Activated CD4-positive, alpha-beta T cell treated with anti-CD3 and anti-CD28 coated beads, Interleukin-2, amount 10 ng/mL, durations not matched to agents 24 days and 14 days (primary cell): Measurements from ENCODE around the gene DNMT1. TPM values are rescaled to one million over a fixed set of nuclear protein-coding genes. Genes with fewer than 3 reads are reported as not detected.
"Not testable (repeated sequence)": the region's sequence is repeated elsewhere in the genome, so short reads cannot be mapped to it uniquely, and the experiment has no call there.

Experiments used
- DNase-seq: peaks from one replicate; pipeline ENCODE4 v3.0.0; 2022
- H3K27ac Mint-ChIP-seq: one replicate; pipeline ENCODE4 v1.8.0; 2022; ENCODE audit warnings: mild to moderate bottlenecking, mixed read lengths
- H3K27me3 Mint-ChIP-seq: one replicate; pipeline ENCODE4 v1.8.0; 2022; ENCODE audit warnings: mixed read lengths
- H3K36me3 Mint-ChIP-seq: one replicate; pipeline ENCODE4 v1.8.0; 2022; ENCODE audit warnings: low read depth, mild to moderate bottlenecking, mixed read lengths
- H3K4me1 Mint-ChIP-seq: one replicate; pipeline ENCODE4 v1.8.0; 2021; ENCODE audit warnings: mixed read lengths
- H3K4me3 Mint-ChIP-seq: one replicate; pipeline ENCODE4 v1.8.0; 2022; ENCODE audit warnings: mild to moderate bottlenecking, moderate library complexity, mixed read lengths
- H3K9me3 Mint-ChIP-seq: one replicate; pipeline ENCODE4 v1.8.0; 2021; ENCODE audit warnings: mixed read lengths
- intact Hi-C: fragments of 100-400 bp; cut with micrococcal nuclease; formaldehyde crosslinking; loops from one replicate; pipeline ENCODE4 v1.15.1; 2023
- total RNA-seq: library from RNA; stranded (reverse); gene quantifications from 2 replicates; pipeline ENCODE4 v1.2.3, GENCODE V29; 2022

Gene DNMT1
- total RNA-seq, 1 donor from 2014 or later, result 414 TPM

- H3K4me3 Mint-ChIP-seq, result no peak overlapping the region
- H3K27ac Mint-ChIP-seq, result no peak overlapping the region
- peaks cover 2% of the 10 kb centered on the region for H3K27me3 Mint-ChIP-seq
- intact Hi-C loops, result no loop called here
- H3K36me3 Mint-ChIP-seq, result no peaks in the 10 kb centered on the region
- DNase-seq, result no peak
- peaks cover 6% of the 10 kb centered on the region for H3K9me3 Mint-ChIP-seq
- H3K4me1 Mint-ChIP-seq, result no peaks in the 10 kb centered on the region
Measured at GRCh38 chr19:10209315-10209714, 14.6 kb upstream of the DNMT1 start.

- H3K4me3 Mint-ChIP-seq, result no peak overlapping the region
- H3K9me3 Mint-ChIP-seq, result peaks cover 6% of the 10 kb centered on the region
- intact Hi-C loops, result no loop called here
- no peaks in the 10 kb centered on the region for H3K4me1 Mint-ChIP-seq
- H3K36me3 Mint-ChIP-seq, result no peaks in the 10 kb centered on the region
- no peak overlapping the region for H3K27ac Mint-ChIP-seq
- no peak for DNase-seq
- H3K27me3 Mint-ChIP-seq, result peaks cover 2% of the 10 kb centered on the region
Measured at GRCh38 chr19:10207026-10207425, 12.3 kb upstream of the DNMT1 start.

GRCh38 chr19:10206226-10206885 is 11.6 kb upstream of the DNMT1 start:
- no peak overlapping the region for H3K27ac Mint-ChIP-seq
- peaks cover 2% of the 10 kb centered on the region for H3K27me3 Mint-ChIP-seq
- intact Hi-C loops, result no loop called here

GRCh38 chr19:10205636-10206035 is 10.9 kb upstream of the DNMT1 start:
- Mint-ChIP-seq H3K4me1 (no peaks in the 10 kb centered on the region), H3K9me3 (peaks cover 6% of the 10 kb centered on the region), H3K27ac (no peak overlapping the region), H3K4me3 (no peak overlapping the region), H3K36me3 (no peaks in the 10 kb centered on the region), H3K27me3 (peaks cover 2% of the 10 kb centered on the region)
- intact Hi-C loops, result no loop called here
- DNase-seq, result no peak

More at GRCh38 chr19:10206226-10206885, 11.6 kb upstream of the DNMT1 start:
- DNase-seq, result no peak
- H3K4me1 Mint-ChIP-seq, result no peaks in the 10 kb centered on the region
- peaks cover 6% of the 10 kb centered on the region for H3K9me3 Mint-ChIP-seq
- H3K36me3 Mint-ChIP-seq, result no peaks in the 10 kb centered on the region
- no peak overlapping the region for H3K4me3 Mint-ChIP-seq

- Mint-ChIP-seq H3K36me3 (no peaks in the 10 kb centered on the region), H3K27me3 (no peaks in the 10 kb centered on the region), H3K9me3 (peaks cover 6% of the 10 kb centered on the region), H3K27ac (no peak overlapping the region), H3K4me1 (peaks cover 8% of the 10 kb centered on the region), H3K4me3 (no peak overlapping the region)
- intact Hi-C loops, result no loop called here
- no peak for DNase-seq
Measured at GRCh38 chr19:10203686-10204085, 8.9 kb upstream of the DNMT1 start.

- Mint-ChIP-seq H3K27ac (peak overlapping the region; percentile 48), H3K4me1 (peaks cover 11% of the 10 kb centered on the region), H3K4me3 (no peak overlapping the region), H3K9me3 (no peaks in the 10 kb centered on the region), H3K36me3 (no peaks in the 10 kb centered on the region), H3K27me3 (no peaks in the 10 kb centered on the region)
- intact Hi-C loops, result no loop called here
- DNase-seq, result no peak
Measured at GRCh38 chr19:10201176-10201575, 6.4 kb upstream of the DNMT1 start.

GRCh38 chr19:10200101-10200500 is 5.3 kb upstream of the DNMT1 start:
- DNase-seq, H3K9me3 Mint-ChIP-seq, H3K4me3 Mint-ChIP-seq, H3K27ac Mint-ChIP-seq, H3K27me3 Mint-ChIP-seq, H3K36me3 Mint-ChIP-seq, intact Hi-C loops: not testable (repeated sequence)
- peaks cover 11% of the 10 kb centered on the region for H3K4me1 Mint-ChIP-seq

- H3K4me3 Mint-ChIP-seq, result peak overlapping the region; percentile 64
- intact Hi-C loops, result loop anchor here (10.0 kb wide), 2 partner anchors 136 to 456 kb away; partner anchors contain the start of genes ICAM3, ILF3 and RAVER1
- DNase-seq, result peak; percentile 74
Measured at GRCh38 chr19:10198889-10199644, 4.3 kb upstream of the DNMT1 start.

GRCh38 chr19:10195199-10195519 is 406 bp upstream of the DNMT1 start:
- H3K4me3 Mint-ChIP-seq, result peak overlapping the region; percentile 93
- peaks cover 22% of the 10 kb centered on the region for H3K36me3 Mint-ChIP-seq
- DNase-seq, result no peak
- H3K4me1 Mint-ChIP-seq, result peaks cover 32% of the 10 kb centered on the region
- peak overlapping the region; percentile 97 for H3K27ac Mint-ChIP-seq
- H3K27me3 Mint-ChIP-seq, result no peaks in the 10 kb centered on the region
- no peaks in the 10 kb centered on the region for H3K9me3 Mint-ChIP-seq
- intact Hi-C loops, result loop anchor here (2.0 to 10.0 kb wide), 5 partner anchors 36 to 460 kb away; partner anchors contain the start of genes ICAM3, ILF3, RAVER1 and S1PR2

More at GRCh38 chr19:10198889-10199644, 4.3 kb upstream of the DNMT1 start:
- not testable (repeated sequence) for H3K36me3 Mint-ChIP-seq, H3K9me3 Mint-ChIP-seq, H3K27me3 Mint-ChIP-seq
- H3K27ac Mint-ChIP-seq, result peak overlapping the region; percentile 57
- H3K4me1 Mint-ChIP-seq, result peaks cover 11% of the 10 kb centered on the region

GRCh38 chr19:10193790-10194499 is 808 bp downstream of the DNMT1 start:
- no peak for DNase-seq
- Mint-ChIP-seq H3K27ac (peak overlapping the region; percentile 97), H3K9me3 (no peaks in the 10 kb centered on the region), H3K4me1 (peaks cover 33% of the 10 kb centered on the region), H3K27me3 (no peaks in the 10 kb centered on the region), H3K4me3 (peak overlapping the region; percentile 93), H3K36me3 (peaks cover 29% of the 10 kb centered on the region)
- intact Hi-C loops, result loop anchor here (2.0 to 10.0 kb wide), 5 partner anchors 37 to 461 kb away; partner anchors contain the start of genes ICAM3, ILF3, RAVER1 and S1PR2

- H3K36me3 Mint-ChIP-seq, result peaks cover 33% of the 10 kb centered on the region
- no peaks in the 10 kb centered on the region for H3K27me3 Mint-ChIP-seq
- DNase-seq, result peak; percentile 59
- peak overlapping the region; percentile 45 for H3K27ac Mint-ChIP-seq
- intact Hi-C loops, result loop anchor here (10.0 kb wide), 2 partner anchors 142 to 462 kb away; partner anchors contain the start of genes ICAM3, ILF3 and RAVER1
- H3K4me1 Mint-ChIP-seq, result peaks cover 35% of the 10 kb centered on the region
- peak overlapping the region; percentile 93 for H3K4me3 Mint-ChIP-seq
- no peaks in the 10 kb centered on the region for H3K9me3 Mint-ChIP-seq
Measured at GRCh38 chr19:10192922-10193321, 1.8 kb downstream of the DNMT1 start.

- intact Hi-C loops, result loop anchor here (10.0 kb wide), 2 partner anchors 143 to 463 kb away; partner anchors contain the start of genes ICAM3, ILF3 and RAVER1
- no peak for DNase-seq
- H3K9me3 Mint-ChIP-seq, result no peaks in the 10 kb centered on the region
- H3K27me3 Mint-ChIP-seq, result no peaks in the 10 kb centered on the region
- no peak overlapping the region for H3K4me3 Mint-ChIP-seq
- peaks cover 39% of the 10 kb centered on the region for H3K36me3 Mint-ChIP-seq
- no peak overlapping the region for H3K27ac Mint-ChIP-seq
- H3K4me1 Mint-ChIP-seq, result peaks cover 36% of the 10 kb centered on the region
Measured at GRCh38 chr19:10191347-10191746, 3.4 kb downstream of the DNMT1 start.

GRCh38 chr19:10190026-10190425 is 4.7 kb downstream of the DNMT1 start:
- H3K4me3 Mint-ChIP-seq, result peak overlapping the region; percentile 41
- no peaks in the 10 kb centered on the region for H3K27me3 Mint-ChIP-seq
- intact Hi-C loops, result loop anchor here (10.0 kb wide), 2 partner anchors 145 to 465 kb away; partner anchors contain the start of genes ICAM3, ILF3 and RAVER1
- H3K27ac Mint-ChIP-seq, result peak overlapping the region; percentile 79
- no peak for DNase-seq
- peaks cover 36% of the 10 kb centered on the region for H3K4me1 Mint-ChIP-seq
- peaks cover 44% of the 10 kb centered on the region for H3K36me3 Mint-ChIP-seq
- no peaks in the 10 kb centered on the region for H3K9me3 Mint-ChIP-seq
